Keratinocyte (primary cell): ENCODE data around the gene MAP1LC3C.

Source experiments
- EZH2 ChIP-seq: IDR thresholded peaks from one replicate; pipeline ENCODE4 v1.6.1; 2012; ENCODE audit warnings: inconsistent platforms, mild to moderate bottlenecking, low read length, moderate library complexity
- TF ChIP-seq, protein P1 (sequence below), 3 experiments: IDR thresholded peaks in 1 of 3; conservative IDR thresholded peaks in 1 of 3; optimal IDR thresholded peaks in 1 of 3; 2 replicates in 2 of 3; 3 replicates in 1 of 3; pipeline versions ENCODE3 to v1.5.1; 2011; ENCODE audit warnings: low read length in 3 of 3, mild to moderate bottlenecking in 3 of 3, moderate library complexity in 2 of 3, control low read depth in 1 of 3, inconsistent platforms in 1 of 3; ENCODE audit not compliant: insufficient read depth in 2 of 3; ENCODE audit errors: extremely low read depth in 1 of 3

GRCh38 chr1:242016479-242016878, 17.6 kb upstream of the MAP1LC3C start:
- TF ChIP-seq, protein P1, sequence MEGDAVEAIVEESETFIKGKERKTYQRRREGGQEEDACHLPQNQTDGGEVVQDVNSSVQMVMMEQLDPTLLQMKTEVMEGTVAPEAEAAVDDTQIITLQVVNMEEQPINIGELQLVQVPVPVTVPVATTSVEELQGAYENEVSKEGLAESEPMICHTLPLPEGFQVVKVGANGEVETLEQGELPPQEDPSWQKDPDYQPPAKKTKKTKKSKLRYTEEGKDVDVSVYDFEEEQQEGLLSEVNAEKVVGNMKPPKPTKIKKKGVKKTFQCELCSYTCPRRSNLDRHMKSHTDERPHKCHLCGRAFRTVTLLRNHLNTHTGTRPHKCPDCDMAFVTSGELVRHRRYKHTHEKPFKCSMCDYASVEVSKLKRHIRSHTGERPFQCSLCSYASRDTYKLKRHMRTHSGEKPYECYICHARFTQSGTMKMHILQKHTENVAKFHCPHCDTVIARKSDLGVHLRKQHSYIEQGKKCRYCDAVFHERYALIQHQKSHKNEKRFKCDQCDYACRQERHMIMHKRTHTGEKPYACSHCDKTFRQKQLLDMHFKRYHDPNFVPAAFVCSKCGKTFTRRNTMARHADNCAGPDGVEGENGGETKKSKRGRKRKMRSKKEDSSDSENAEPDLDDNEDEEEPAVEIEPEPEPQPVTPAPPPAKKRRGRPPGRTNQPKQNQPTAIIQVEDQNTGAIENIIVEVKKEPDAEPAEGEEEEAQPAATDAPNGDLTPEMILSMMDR (optimal IDR thresholded peaks at IDR 0.05 in 1 of 3, IDR thresholded peaks at IDR 0.05 in 1 of 3, conservative IDR thresholded peaks at IDR 0.05 in 1 of 3; ENCODE audit: extremely low read depth in 1 of 3, insufficient read depth in 2 of 3, low read length in 3 of 3), result no peak
- no peak for TF ChIP-seq EZH2
